SJSA1 (cell line): Measurements from ENCODE around the gene ANKS4B. TPM values are rescaled to one million over a fixed set of nuclear protein-coding genes. Genes with fewer than 3 reads are reported as not detected.
"Not testable (repeated sequence)": the region's sequence is repeated elsewhere in the genome, so short reads cannot be mapped to it uniquely, and the experiment has no call there.

ENCODE experiments used
- DNase-seq, 2 experiments: peaks; one replicate each; pipeline ENCODE4 v3.0.0-alpha.2; 2015 to 2020; ENCODE audit warnings: low spot score in 2 of 2, low read depth in 1 of 2
- H3K27ac ChIP-seq: fragments of 250-450 bp; sonication (Bioruptor Pico); 2 replicates; pipeline ENCODE4 v1.5.1; 2020; ENCODE audit warnings: mild to moderate bottlenecking, moderate library complexity
- H3K27me3 ChIP-seq: fragments of 250-450 bp; sonication (Bioruptor Pico); replicated peaks from 2 replicates; pipeline ENCODE4 v1.5.1; 2020; ENCODE audit warnings: mild to moderate bottlenecking, moderate library complexity
- H3K36me3 ChIP-seq: fragments of 250-450 bp; sonication (Bioruptor Pico); 2 replicates; pipeline ENCODE4 v1.5.1; 2020; ENCODE audit warnings: mild to moderate bottlenecking
- H3K4me1 ChIP-seq: fragments of 250-450 bp; sonication (Bioruptor Pico); replicated peaks from 2 replicates; pipeline ENCODE4 v1.6.1; 2021; ENCODE audit warnings: mild to moderate bottlenecking
- H3K4me3 ChIP-seq: fragments of 250-450 bp; sonication (Bioruptor Pico); 2 replicates; pipeline ENCODE4 v1.5.1; 2020; ENCODE audit warnings: mild to moderate bottlenecking
- H3K9me3 ChIP-seq: fragments of 250-450 bp; sonication (Bioruptor Pico); replicated peaks from 2 replicates; pipeline ENCODE4 v1.5.1; 2020; ENCODE audit warnings: mild to moderate bottlenecking
- total RNA-seq: library from RNA; depleted of rRNA; stranded (reverse); fragments of >200 nt; shearing (Covaris generic); gene quantifications from 2 replicates; pipeline ENCODE4 v1.2.3, GENCODE V29; 2014

The ANKS4B gene
- total RNA-seq, 1 experiment from 2014 or later = not detected

DNA sequence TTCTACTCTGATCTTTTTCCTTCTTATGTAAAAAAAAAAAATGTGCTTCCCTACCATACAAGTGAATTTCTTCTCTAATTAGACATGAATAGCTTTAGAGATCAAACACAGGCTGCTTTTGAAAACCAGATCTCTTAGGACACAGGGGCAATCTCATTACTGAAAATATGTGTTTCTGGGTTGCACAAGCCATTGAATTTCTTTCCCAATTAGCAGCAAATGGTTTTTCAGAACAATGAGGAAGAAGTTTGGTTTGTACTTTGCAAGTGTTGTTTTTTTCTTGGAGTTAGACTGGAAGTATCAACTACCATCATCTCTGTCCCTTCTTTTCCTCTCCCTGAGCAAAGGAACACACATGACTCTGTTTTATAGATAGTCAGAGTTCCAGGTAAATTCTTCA lies 5.6 kb upstream of the ANKS4B start:
- Histone ChIP-seq H3K27me3 (peaks cover 28% of the 10 kb centered on the region), H3K4me3 (no peak overlapping the region), H3K36me3 (no peaks in the 10 kb centered on the region), H3K4me1 (no peaks in the 10 kb centered on the region), H3K27ac (no peak overlapping the region), H3K9me3 (no peaks in the 10 kb centered on the region)
- no peak for DNase-seq

DNA sequence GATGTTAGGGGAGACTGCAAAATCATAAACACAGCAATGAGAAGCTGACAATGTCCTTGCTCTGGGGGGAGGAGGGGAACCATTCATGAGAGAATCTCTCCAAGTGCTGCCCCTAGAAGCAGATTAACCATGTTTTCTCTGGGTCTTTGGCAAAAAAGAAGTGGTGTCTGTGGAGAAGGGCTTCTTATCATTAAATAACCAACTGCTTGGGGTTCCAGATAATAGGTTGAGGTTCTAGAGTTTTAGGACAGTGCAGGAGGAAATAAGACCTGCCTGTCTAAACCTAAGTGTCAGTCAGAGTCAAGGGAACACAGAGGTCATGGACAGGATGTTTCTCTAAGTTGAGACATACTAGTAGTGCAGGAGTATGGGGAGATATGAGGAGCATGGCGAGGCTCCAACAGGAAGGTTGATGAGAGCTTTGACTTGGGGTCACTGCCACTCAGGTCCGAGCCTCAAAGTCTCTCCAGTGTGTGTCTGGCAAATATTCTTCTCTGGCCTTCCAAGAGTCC lies 5.1 kb upstream of the ANKS4B start:
- H3K36me3 ChIP-seq = no peaks in the 10 kb centered on the region
- H3K4me3 ChIP-seq = no peak overlapping the region
- no peaks in the 10 kb centered on the region for H3K4me1 ChIP-seq
- H3K9me3 ChIP-seq = no peaks in the 10 kb centered on the region
- H3K27me3 ChIP-seq = peaks cover 26% of the 10 kb centered on the region
- DNase-seq = no peak
- H3K27ac ChIP-seq = no peak overlapping the region

DNA sequence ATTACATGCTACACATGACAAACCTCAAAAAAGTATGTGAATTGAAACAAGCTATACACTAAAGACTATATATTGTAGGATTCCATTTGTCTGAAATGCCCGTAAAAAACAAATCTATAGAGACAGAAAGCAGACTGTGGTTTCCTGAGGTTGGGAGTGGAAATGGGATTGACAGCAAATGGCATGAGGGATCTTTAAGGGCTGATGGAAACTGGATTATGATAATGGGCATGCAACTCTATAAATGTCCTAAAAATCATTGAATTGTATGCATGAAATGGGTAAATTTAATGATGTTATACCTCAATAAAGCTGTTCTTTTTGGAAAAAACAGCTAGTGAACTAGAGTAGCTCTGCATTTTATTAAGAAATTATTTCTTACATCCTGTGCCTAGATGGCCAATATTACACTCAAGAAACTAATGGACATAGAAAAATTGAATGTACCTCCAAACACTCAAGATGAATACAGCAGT lies 416 bp upstream of the ANKS4B start:
- no peak overlapping the region for H3K27ac ChIP-seq
- H3K9me3 ChIP-seq = no peaks in the 10 kb centered on the region
- H3K4me3 ChIP-seq = no peak overlapping the region
- DNase-seq = no peak
- H3K27me3 ChIP-seq = peaks cover 16% of the 10 kb centered on the region
- H3K4me1 ChIP-seq = no peaks in the 10 kb centered on the region
- H3K36me3 ChIP-seq = no peaks in the 10 kb centered on the region

DNA sequence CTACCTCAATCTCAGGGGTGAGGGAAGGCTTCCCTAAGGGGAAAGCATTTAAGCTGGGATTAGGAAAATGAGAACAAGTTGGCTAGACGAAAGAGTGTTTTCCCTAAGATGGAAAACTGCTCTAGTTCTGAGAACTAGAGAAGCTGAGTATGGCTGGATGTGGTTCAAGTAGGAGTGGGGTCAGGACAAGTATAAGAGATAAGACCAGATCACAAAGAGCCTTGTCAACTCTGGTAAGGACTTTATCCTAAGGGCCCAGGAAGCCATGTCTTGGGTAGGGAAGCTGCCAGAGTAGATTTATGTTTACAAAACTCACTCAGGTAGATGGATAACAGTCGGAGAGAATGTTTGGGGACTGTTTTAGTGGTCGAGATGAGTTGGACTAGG lies 1.7 kb downstream of the ANKS4B start:
- DNase-seq = no peak
- no peaks in the 10 kb centered on the region for H3K4me1 ChIP-seq
- H3K9me3 ChIP-seq = no peaks in the 10 kb centered on the region
- peaks cover 20% of the 10 kb centered on the region for H3K27me3 ChIP-seq
- H3K27ac ChIP-seq = no peak overlapping the region
- no peak overlapping the region for H3K4me3 ChIP-seq
- H3K36me3 ChIP-seq = no peaks in the 10 kb centered on the region

DNA sequence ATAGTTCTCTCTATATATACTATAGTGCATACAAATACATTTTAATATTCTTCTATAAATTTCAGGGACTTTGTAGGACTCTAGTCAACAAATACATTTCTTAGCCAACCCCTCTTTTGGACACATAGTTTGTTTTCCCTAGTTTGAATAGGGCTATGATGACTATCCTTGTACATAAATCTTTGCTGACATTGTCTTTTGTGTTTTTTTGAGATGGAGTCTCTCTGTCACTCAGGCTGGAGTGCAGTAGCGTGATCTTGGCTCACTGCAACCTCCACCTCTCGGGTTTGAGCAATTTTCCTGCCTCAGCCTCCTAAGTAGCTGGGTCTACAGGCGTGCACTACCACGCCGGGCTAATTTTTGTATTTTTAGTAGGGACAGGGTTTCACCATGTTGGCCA lies 3.3 kb downstream of the ANKS4B start:
- H3K4me1 ChIP-seq = no peaks in the 10 kb centered on the region

DNA sequence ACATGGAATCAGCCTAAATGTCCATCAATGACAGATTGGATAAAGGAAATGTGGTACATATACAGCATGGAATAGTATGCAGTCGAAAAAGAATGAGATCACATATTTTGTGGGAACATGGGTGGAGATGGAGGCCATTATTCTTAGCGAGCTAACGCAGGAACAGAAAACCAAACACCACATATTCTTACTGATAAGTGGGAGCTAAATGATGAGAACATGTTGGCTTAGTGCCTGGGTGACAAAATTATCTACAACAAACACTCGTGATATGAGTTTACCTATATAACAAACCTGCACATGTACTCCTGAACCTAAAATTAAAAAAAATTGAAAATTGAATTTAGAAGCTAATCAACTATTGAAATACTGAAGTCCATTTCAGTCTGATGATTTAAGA lies 6.1 kb downstream of the ANKS4B start:
- no peak overlapping the region for H3K27ac ChIP-seq
- peaks cover 12% of the 10 kb centered on the region for H3K27me3 ChIP-seq
- no peaks in the 10 kb centered on the region for H3K36me3 ChIP-seq
- H3K9me3 ChIP-seq = no peaks in the 10 kb centered on the region
- H3K4me1 ChIP-seq = no peaks in the 10 kb centered on the region
- no peak for DNase-seq
- no peak overlapping the region for H3K4me3 ChIP-seq

More for the DNA sequence above, 3.3 kb downstream of the ANKS4B start:
- Histone ChIP-seq H3K27ac (no peak overlapping the region), H3K9me3 (no peaks in the 10 kb centered on the region), H3K4me3 (no peak overlapping the region), H3K27me3 (peaks cover 13% of the 10 kb centered on the region), H3K36me3 (no peaks in the 10 kb centered on the region)
- DNase-seq = no peak

DNA sequence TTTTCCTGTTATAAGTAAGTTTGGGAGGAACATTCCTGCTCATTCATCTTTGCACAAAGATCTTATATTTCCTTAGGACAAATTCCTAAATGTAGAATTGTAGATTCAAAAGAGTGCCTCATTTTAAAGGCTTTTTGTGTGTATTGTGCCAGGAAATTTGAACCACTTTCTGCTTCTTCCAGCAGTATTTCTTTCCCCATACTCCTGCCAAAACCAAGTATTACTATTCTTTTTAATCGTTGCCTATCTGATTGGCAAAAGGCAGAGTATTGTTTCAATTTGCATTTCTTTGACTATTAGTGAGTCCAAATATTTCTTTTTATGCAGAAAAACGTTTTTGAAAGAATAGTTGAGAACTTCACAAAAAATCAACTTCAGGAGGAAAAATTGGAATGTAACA lies 9.3 kb downstream of the ANKS4B start:
- Histone ChIP-seq H3K27me3 (peaks cover 18% of the 10 kb centered on the region), H3K9me3 (no peaks in the 10 kb centered on the region), H3K4me3 (no peak overlapping the region), H3K36me3 (no peaks in the 10 kb centered on the region), H3K4me1 (no peaks in the 10 kb centered on the region), H3K27ac (no peak overlapping the region)
- DNase-seq = no peak

DNA sequence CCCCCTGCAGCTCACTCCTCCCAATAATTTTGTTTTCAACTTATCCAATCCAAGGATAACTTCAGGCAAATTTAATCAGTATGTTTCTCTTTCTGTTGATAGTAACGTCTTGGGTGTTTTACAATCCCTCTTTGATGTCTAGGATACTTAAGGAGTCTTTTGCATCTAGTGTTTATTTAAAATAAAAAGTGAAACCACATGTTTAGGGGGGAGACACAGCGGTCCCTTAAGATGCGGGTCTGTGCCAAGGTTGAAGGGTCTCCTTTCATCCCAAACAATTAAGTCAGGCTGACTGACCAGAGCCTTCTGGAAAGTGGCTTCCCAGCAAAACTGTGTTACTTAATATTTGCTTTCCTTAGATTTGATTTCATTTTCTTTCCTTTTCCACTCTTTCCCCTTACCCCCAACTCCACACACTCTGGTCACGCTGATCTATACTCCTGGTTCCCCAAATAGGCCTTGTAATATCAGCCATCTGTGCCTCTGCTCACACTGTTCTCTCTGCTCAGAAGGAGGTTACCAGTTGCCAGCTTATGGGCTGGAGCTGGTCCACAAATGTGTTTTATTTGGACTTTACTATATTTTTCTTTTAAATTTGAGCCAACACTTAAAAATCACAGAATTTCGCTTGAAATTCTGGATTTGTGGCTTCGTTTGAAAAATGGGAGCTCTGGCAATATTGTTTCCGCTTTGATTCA lies 11.2 kb downstream of the ANKS4B start:
- peaks cover 16% of the 10 kb centered on the region for H3K27me3 ChIP-seq
- H3K27ac ChIP-seq = no peak overlapping the region
- H3K4me3 ChIP-seq = no peak overlapping the region
- no peaks in the 10 kb centered on the region for H3K9me3 ChIP-seq
- H3K4me1 ChIP-seq = no peaks in the 10 kb centered on the region
- H3K36me3 ChIP-seq = no peaks in the 10 kb centered on the region
- no peak for DNase-seq

DNA sequence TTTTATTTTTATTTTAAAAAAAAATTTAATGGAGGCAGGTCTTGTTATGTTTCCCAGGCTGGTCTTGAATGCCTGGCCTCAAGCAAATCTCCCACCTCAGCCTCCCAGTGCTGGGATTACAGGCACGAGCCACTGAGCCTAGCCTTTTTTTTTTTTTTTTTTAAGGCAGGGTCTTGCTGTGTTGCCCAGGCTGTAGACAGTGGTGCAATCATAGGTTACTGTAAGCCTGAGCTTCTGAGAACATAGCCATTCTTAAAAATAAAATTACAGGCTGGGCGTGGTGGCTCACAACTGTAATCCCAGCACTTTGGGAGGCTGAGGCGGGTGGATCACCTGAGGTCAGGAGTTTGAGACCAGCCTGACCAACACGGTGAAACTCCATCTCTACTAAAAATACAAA lies 14.7 kb downstream of the ANKS4B start:
- not testable (repeated sequence) for H3K36me3 ChIP-seq

DNA sequence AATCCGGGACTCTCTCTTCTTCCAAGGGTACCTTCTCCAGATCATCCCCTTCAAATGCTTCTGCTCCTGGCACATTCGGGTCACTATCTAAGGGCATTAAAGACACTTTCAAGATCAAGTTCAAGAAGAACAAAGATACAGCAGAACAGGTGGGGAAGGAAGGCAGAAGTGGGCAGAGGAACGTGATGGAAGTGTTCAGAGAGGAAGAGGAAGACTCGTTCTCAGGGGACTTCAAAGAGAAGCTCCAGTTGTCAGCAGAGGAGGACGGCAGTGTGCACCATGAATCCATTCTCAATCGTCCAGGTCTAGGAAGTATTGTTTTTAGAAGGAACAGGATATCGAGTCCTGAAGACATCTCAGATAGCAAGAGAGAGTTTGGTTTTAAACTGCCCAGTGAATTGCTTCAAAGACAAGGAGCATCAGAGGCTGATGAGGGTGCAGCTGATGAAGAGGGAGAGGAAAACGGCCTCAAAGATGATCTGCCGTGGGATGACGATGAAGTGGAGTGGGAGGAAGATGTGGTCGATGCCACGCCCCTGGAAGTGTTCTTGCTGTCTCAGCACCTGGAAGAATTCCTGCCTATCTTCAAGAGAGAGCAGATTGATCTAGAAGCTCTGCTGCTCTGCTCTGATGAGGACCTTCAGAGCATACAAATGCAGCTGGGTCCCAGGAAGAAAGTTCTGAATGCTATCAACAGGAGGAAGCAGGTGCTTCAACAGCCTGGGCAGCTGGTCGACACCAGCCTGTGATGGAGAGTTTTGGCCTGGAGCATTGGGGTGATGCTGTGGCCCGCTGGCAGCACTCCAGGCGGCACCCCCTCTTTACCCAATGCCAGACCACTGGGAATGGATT lies 16.8 kb downstream of the ANKS4B start:
- peaks cover 11% of the 10 kb centered on the region; the same call in 1 of the 2 replicates for H3K27me3 ChIP-seq
- no peaks in the 10 kb centered on the region for H3K36me3 ChIP-seq
- no peaks in the 10 kb centered on the region for H3K4me1 ChIP-seq
- H3K27ac ChIP-seq = no peak overlapping the region
- H3K9me3 ChIP-seq = no peaks in the 10 kb centered on the region
- DNase-seq = no peak
- no peak overlapping the region for H3K4me3 ChIP-seq

More for the DNA sequence above, 14.7 kb downstream of the ANKS4B start:
- not testable (repeated sequence) for DNase-seq, H3K4me3 ChIP-seq, H3K4me1 ChIP-seq, H3K27ac ChIP-seq, H3K9me3 ChIP-seq
- H3K27me3 ChIP-seq = peaks cover 11% of the 10 kb centered on the region; the same call in 1 of the 2 replicates

DNA sequence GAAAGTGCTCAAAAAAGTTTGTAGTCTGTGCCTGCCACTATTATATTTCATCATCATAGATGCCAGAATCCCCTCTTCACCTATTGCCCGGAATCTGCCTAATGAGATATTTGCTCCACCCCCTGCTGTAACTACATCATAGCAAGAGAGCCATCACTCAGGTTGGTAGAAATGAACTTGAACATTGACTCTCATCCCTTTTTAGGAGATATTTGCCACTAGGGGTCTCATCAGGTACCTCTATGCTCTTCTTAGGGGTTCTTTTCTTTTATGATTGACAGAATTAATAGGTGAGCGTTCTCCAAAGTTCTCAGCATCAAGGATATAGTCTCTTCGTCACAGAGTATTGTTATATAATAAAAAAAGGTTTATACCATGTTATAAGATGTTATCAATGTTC lies 20.0 kb downstream of the ANKS4B start:
- H3K27ac ChIP-seq = no peak overlapping the region
- no peaks in the 10 kb centered on the region for H3K36me3 ChIP-seq
- H3K9me3 ChIP-seq = no peaks in the 10 kb centered on the region
- no peak overlapping the region for H3K4me3 ChIP-seq
- peaks cover 10% of the 10 kb centered on the region; the same call in 1 of the 2 replicates for H3K27me3 ChIP-seq
- H3K4me1 ChIP-seq = no peaks in the 10 kb centered on the region
- DNase-seq = no peak

DNA sequence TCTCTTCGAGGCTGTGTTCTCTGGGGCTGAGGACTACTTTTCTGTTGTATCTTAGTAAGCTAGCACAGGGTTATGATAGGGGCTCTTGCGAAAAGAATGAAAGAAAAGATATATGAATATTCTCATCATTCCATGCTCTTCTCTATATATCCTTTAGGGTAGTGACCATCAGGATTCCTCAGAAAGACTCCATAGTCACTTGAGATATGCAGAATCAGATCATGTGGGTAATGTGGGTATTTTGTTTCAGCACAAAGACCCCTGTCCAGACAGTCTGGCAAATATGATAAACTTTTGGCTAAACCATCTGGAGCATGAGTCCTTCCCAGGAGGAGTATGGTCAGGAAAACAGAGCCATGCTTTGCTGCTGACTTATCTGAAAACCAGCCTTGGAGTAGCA lies 23.1 kb downstream of the ANKS4B start:
- Histone ChIP-seq H3K9me3 (no peaks in the 10 kb centered on the region), H3K4me1 (no peaks in the 10 kb centered on the region), H3K27ac (no peak overlapping the region), H3K27me3 (peaks cover 5% of the 10 kb centered on the region; the same call in 1 of the 2 replicates), H3K4me3 (no peak overlapping the region), H3K36me3 (no peaks in the 10 kb centered on the region)
- DNase-seq = no peak

DNA sequence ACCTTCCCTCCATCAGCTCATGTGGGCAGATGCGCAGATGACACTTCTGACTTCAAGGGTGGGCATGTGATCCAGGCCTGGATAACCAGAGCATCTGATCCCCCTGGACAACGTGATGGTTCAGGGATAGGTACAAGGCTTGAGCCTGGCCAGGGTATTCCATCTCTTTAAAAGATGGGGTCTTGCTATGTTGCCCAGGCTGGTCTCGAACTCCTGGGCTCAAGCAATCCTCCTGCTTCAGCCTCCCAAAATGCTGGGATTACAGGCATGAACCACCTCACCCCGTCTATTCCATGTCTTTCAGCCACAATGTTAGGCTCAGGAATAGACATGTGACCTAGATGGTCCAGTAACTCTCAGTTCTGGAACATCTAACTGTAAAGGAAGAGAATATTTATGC lies 23.8 kb downstream of the ANKS4B start:
- peaks cover 5% of the 10 kb centered on the region; the same call in 1 of the 2 replicates for H3K27me3 ChIP-seq
- H3K4me1 ChIP-seq = no peaks in the 10 kb centered on the region
- no peak for DNase-seq
- H3K9me3 ChIP-seq = no peaks in the 10 kb centered on the region
- H3K27ac ChIP-seq = no peak overlapping the region
- no peak overlapping the region for H3K4me3 ChIP-seq
- no peaks in the 10 kb centered on the region for H3K36me3 ChIP-seq
